ENCODE results near the gene LTA.

DNA sequence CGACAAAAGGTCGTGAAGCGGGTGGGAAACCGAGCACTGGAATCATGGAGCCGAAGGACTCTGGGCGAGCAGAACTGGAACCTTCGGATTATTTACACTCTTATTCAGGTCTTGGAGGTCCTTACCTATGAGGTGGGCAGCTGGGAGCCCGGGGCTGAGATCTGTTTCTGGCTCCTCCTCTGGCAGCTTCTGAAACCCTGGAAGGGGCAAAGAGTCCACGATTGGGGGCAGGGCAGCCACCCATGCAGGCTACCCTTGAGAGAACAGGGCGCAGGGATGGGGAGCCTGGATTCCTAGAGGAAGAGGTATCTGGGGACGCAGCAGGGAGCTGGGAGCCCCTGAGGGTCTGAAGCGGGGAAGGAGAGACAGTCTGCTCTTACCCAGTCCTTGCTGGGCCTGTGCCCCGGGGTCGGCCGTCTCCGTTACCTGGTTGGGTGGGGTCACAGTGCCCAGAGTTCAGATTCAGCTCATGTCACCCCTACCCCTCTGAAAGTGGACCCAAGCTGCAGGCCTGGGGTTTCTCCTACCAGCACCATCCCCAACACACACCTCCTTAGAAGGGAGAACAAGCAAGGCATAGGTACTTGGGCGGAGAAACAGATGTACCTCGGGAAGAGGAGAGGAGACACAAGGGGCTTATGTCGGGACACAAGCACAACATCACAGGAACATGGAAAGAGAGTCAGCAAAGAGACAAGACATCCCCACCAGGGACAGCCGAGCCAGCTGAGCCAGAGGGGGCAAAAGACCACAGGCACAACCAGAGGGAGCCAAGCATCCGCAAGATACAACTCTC is 9.5 kb downstream of the LTA start:
- TF ChIP-seq, protein P1, sequence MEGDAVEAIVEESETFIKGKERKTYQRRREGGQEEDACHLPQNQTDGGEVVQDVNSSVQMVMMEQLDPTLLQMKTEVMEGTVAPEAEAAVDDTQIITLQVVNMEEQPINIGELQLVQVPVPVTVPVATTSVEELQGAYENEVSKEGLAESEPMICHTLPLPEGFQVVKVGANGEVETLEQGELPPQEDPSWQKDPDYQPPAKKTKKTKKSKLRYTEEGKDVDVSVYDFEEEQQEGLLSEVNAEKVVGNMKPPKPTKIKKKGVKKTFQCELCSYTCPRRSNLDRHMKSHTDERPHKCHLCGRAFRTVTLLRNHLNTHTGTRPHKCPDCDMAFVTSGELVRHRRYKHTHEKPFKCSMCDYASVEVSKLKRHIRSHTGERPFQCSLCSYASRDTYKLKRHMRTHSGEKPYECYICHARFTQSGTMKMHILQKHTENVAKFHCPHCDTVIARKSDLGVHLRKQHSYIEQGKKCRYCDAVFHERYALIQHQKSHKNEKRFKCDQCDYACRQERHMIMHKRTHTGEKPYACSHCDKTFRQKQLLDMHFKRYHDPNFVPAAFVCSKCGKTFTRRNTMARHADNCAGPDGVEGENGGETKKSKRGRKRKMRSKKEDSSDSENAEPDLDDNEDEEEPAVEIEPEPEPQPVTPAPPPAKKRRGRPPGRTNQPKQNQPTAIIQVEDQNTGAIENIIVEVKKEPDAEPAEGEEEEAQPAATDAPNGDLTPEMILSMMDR (optimal IDR thresholded peaks at IDR 0.05 in 1 of 3, IDR thresholded peaks at IDR 0.05 in 1 of 3, conservative IDR thresholded peaks at IDR 0.05 in 1 of 3; ENCODE audit: extremely low read depth in 1 of 3, insufficient read depth in 2 of 3, low read length in 3 of 3), result no peak
- TF ChIP-seq EZH2 (IDR thresholded peaks at IDR 0.05; ENCODE audit: low read length), result no peak

Data from keratinocyte (primary cell).